UCSD-AML1 (cell line): ENCODE measurements around the gene CFB.
"Not testable (repeated sequence)": the region's sequence is repeated elsewhere in the genome, so short reads cannot be mapped to it uniquely, and the experiment has no call there.

Experiments
- DNase-seq: peaks from one replicate; lab custom pipeline; 2025; ENCODE audit not compliant: unreplicated experiment; lab: John Stamatoyannopoulos, UW

CFB gene

DNA sequence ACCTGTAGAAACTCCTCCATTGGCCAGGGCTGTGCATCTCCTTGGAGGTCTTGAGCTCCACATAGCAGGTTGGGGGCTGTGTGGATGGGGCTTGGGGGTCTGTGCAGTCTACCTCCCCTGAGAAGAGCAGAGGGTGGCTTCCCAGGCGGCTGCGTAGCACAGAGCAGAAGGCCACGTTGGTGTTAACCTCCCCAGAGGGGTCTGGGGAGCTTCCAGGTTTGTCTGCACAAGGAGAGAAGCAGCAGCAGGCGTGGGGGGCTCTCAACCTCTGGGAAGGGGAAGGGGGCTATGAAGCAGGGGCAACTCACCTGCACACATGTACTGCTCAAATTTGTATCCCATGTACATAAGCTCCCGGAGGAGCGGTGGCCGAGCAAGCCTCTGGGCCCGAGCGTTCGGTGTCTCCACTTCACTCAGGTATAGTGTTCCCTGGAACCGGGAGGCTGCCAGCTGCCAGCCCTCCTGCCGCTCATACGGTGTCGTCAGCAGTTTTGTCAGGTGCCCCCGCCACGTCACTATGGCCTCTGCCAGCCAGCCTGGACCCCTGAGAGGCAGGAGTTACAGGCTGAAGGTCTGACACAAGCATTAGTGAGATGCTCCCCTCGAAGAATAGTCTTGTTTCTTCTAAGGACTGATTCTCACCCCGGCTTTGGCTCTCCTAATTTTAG, 24.8 kb downstream of the CFB start:
- DNase-seq: no peak

DNA sequence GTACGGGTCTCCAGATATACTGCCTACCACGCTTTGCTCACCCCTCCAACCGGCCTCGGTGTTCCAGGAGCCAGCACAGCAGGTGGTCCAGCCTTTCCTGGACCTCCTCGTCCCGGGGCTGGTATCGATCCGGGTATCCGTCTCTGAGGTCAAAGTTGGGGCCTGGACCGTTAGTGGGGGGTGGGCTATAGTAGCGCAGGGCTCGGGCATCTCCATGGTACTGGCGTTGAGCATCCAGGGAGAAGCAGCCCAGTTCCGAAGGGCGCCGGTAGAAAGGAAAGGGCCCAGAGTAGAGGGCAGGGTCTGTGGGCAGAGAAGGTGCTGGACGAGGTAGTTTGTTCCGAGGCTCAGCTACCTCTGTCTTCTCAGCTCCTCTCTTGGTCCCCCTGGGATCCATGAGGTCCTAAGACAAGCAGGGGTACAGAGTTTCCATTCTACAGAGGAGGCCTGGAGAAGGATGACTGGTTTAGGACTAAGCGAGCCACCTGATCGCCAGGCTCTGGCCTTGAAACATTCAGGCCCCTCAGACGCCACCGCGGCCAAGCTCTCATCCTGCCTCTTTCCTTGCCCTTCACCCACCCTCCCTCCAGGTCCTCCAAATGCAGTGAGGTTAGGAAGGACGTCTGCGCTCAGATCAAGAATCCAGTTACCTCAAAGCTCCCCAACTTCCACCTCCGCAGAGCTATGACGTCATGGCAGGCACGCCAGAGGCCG, 25.5 kb downstream of the CFB start:
- DNase-seq: no peak

DNA sequence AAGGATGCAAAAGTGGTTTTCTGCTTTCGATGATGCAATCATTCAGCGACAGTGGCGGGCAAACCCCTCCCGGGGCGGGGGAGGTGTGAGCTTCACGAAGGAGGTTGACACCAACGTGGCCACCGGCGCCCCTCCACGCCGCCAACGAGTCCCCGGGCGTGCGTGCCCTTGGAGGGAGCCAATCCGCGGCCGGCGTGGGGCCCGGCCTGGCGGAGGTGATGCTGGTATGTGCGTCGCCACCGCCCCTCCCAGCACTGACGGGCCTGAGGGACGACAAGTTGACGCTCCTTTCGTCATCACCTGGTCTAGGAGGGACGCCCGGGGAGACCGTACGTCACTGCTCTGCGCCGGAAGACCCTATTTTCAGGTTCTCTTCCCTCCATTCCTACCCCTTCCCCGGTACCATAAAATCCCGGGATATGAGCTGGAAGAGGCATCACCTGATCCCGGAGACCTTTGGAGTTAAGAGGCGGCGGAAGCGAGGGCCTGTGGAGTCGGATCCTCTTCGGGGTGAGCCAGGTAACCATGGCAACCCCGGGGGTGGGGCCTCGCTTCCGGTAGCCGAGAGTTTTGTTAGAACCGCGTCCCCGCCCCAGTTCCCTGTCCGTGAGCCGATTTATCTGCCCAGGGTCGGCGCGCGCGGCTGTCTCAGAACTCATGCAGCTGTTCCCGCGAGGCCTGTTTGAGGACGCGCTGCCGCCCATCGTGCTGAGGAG, 26.3 kb downstream of the CFB start, which contains the start of gene DXO:
TSS of gene DXO (minus strand) at position 146 of the 716 bp plus-strand sequence. CDS start 463 bp downstream, outside the sequence.
- peak; percentile 98 for DNase-seq

DNA sequence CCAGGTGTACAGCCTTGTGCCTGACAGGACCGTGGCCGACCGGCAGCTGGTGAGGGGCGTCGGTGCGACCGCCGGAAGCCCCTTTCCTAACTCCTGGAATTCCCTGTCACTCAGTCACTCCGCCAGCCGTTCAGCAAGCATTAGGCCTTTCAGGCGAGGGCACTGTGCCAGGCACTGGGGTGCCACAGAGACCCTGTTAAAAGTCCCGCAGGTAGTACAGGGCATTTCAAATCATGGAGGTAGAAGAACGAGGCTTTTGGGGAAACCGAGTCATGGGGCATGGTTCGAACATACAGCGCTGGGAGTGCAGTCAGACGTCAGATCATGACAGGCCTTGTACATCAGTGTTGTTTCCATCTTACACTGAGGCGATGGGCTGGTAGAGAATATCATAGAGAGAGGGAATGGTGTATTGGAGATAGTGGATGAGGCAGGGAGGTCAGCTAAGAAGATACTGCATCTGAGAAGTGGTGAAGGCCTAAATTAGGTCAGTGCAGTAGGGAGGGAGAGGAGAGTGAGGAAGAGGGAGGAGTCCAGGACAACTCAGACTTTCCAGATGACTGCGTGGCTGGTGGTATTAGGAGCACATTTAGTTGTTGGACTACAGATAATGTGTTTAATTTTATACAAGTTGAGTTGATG, 26.9 kb downstream of the CFB start:
- no peak for DNase-seq

DNA sequence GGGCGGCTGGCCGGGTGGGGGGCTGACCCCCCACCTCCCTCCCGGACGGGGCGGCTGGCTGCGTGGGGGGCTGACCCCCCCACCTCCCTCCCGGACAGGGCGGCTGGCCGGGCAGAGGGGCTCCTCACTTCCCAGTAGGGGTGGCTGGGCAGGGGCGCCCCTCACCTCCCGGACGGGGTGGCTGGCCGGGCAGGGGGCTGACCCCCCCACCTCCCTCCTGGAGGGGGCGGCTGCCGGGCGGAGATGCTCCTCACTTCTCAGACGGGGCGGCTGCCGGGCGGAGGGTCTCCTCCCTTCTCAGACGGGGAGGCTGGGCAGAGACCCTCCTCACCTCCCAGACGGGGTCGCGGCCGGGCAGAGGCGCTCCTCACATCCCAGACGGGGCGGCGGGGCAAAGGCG, 30.2 kb downstream of the CFB start:
- not testable (repeated sequence) for DNase-seq

DNA sequence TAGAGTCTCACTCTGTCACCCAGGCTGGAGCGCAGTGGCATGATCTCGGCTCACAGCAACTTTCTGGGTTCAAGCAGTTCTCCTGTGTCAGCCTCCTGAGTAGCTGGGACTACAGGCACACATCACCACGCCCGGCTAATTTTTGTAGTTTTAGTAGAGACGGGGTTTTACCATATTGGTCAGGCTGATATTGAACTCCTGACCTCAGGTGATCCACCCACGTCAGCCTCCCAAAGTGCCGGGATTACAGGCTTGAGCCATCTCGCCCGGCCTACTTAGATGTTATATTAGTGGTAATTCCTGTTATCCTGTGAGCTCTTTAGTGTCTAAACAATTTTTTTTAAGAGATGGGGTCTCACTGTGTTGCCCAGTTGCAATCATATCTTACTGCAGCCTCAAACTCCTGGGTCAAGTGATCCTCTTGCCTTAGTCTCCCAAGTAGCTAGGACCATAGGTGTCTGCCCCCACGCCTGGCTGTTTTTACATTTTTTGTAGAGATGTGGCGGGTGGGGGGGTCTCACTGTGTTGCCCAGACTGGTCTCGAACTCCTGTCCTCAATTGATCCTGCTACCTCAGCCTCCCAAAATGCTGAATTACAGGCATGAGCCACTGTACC, 32.0 kb downstream of the CFB start:
- no peak for DNase-seq

DNA sequence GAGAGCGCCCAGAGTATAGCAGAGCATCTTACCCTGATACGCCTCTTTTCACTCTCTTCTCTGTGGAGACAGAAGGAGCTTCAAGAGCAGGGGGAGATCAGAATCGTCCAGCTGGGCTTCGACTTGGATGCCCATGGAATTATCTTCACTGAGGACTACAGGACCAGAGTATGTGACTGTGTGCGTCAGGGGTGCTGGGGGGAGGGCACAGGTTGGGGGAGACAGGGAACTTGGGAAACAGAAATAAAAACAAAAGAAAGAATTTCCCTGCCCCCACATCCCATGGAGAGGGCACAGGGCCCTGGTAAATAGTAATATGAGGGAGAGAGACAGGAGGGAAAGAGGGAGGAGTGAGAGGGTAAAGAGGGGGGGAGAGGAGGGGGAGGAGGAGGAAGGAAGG, 32.9 kb downstream of the CFB start:
- no peak for DNase-seq

DNA sequence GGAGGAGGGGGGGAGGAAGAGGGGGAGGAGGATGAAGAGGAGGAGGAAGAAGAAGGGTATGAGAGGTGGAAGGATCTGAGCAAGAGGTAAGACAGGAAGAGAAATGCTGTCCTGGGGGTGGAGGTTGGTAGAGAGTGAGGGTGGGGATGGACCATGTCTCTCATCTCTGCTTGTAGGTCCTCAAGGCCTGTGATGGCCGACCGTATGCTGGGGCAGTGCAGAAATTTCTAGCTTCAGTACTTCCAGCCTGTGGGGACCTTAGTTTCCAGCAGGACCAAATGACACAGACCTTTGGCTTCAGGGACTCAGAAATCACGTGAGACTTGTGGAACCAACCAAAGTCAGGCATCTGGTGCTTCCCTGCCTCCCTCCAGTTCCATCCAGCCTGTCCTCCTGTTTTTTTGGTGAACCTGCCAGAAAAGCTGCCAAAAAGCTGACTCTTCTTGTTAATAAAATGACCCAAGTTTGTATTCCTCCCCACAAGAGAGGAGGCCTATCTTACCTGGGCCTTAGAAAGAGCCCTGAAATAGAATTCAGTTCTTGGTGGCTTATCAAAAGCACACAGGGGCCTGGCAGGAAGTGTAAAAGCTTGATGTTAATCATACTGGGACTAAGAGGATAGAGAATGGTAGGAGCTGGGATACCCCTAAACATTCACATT, 33.5 kb downstream of the CFB start:
- DNase-seq: no peak

DNA sequence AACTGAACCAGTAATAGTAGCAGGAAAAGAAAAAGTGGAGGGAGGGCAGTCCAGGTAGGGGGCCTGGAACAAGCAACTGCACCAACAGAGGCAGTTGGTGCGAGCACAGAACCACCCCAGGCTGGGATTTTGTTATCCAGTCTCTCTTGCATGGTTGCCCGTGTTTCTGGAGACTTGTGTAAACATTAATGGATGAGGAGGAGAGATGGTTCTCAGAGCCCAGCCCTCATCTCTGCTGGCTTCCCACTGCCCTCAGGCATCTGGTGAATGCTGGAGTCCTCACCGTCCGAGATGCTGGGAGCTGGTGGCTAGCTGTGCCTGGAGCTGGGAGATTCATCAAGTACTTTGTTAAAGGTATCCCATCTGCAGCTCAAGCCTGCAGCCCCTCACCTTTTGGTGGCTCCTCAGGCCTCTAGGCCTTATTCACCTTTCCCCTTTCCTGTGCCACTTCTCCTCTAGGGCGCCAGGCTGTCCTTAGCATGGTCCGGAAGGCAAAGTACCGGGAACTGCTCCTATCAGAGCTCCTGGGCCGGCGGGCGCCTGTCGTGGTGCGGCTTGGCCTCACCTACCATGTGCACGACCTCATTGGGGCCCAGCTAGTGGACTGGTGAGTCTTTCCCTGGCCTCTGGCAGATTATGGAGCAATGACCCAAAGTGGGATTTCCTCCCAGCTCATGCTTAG, 34.4 kb downstream of the CFB start:
- not testable (repeated sequence) for DNase-seq

DNA sequence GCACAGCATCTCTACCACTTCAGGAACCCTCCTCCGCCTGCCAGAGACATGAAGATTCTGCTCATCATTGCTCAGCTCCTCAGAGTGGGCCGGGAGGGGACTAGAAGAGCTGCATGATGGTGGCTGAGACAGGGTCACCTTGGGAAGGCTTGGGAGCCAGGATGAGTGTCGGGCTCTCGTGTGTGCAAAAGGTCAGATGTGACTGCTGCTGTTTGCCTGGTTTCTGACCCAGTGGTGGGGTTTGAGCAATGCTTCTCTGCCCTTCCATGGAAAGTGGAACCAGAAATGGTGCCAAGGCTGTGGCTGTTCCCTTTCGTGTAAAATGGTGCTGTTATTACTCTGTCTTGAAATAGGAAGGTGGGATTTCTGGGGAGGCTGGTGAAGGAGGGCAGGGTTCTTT, 35.1 kb downstream of the CFB start:
- DNase-seq: not testable (repeated sequence)

DNA sequence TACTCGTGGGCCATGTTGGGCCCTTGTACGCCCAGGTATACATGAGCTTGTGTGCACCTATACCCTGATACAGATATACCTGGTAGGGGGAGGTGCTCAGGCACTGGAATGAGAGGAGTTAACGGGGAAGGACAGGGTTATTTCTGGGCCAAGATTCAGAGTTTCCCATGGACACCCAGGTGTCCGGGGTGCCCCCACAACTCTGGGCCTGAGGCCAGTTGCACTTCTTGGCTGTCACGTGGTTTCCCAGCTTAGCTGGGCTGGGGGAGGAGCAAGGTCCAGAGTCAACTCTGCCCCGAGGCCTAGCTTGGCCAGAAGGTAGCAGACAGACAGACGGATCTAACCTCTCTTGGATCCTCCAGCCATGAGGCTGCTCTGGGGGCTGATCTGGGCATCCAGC, 35.8 kb downstream of the CFB start, which contains the start of gene C4A:
TSS of gene C4A (plus strand) at position 314 of the 400 bp plus-strand sequence. CDS start at position 365, 51 bp downstream.
- DNase-seq: not testable (repeated sequence)

DNA sequence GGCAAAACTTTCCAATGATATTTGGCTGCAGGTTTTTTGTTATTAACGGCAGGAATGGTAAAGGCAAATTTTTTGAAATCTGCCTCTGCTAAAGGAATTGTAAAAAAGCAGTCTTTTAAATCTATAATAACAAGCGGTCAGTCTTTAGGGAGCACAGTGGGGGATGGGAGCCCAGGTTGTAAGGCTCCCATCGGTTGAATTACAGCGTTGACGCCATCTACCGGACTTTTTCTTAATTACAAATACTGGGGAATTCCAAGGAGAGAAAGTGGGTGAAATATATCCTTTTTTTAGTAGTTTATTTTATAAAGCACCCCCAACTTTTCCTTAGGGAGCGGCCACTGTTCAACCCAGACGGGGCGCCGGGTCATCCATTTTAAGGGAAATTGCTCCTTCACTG, 43.5 kb downstream of the CFB start:
- not testable (repeated sequence) for DNase-seq

DNA sequence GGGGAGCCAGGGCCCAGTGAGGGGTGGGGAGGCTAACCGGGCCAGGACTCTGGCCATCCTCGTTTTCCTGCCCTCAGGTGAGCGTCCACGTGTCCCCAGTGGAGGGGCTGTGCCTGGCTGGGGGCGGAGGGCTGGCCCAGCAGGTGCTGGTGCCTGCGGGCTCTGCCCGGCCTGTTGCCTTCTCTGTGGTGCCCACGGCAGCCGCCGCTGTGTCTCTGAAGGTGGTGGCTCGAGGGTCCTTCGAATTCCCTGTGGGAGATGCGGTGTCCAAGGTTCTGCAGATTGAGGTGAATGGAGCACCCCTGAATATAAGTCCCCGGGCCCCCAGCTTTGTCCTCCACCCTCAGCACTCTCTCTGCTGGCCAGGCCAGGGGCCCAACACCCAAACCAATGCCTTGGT, 48.5 kb downstream of the CFB start:
- not testable (repeated sequence) for DNase-seq

DNA sequence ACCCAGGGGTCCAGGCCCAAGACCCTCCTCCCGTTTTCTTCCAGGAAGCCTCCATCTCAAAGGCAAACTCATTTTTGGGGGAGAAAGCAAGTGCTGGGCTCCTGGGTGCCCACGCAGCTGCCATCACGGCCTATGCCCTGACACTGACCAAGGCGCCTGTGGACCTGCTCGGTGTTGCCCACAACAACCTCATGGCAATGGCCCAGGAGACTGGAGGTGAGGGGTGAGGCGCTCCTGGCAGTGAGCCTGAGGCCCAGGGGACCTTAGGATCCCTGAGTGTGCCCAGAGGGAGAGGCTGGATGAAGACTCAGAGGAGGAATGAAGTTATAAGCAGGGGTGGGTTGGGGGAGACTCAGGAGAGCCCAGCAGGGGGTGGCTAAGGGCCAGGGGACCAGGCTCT, 50.5 kb downstream of the CFB start:
- not testable (repeated sequence) for DNase-seq
